GM21576 (cell line): Measurements from ENCODE around the gene ZNF117.
"Not testable (repeated sequence)": the region's sequence is repeated elsewhere in the genome, so short reads cannot be mapped to it uniquely, and the experiment has no call there.

ENCODE experiments used
- ATAC-seq: cut with Tn5 transposase; IDR thresholded peaks from one replicate; pipeline ENCODE4 v1.9.1; 2021; ENCODE audit warnings: mild to moderate bottlenecking, moderate library complexity; ENCODE audit not compliant: unreplicated experiment

Gene ZNF117

GRCh38 chr7:64928252-64929187 lies 62.3 kb downstream of the ZNF117 start:
- not testable (repeated sequence) for ATAC-seq
